DMS79 (cell line): ENCODE data around the gene TRIM62.
"Not testable (repeated sequence)": the region's sequence is repeated elsewhere in the genome, so short reads cannot be mapped to it uniquely, and the experiment has no call there.

Experiments
- DNase-seq: peaks from one replicate; lab custom pipeline; 2025; lab: John Stamatoyannopoulos, UW

TRIM62 gene

DNA sequence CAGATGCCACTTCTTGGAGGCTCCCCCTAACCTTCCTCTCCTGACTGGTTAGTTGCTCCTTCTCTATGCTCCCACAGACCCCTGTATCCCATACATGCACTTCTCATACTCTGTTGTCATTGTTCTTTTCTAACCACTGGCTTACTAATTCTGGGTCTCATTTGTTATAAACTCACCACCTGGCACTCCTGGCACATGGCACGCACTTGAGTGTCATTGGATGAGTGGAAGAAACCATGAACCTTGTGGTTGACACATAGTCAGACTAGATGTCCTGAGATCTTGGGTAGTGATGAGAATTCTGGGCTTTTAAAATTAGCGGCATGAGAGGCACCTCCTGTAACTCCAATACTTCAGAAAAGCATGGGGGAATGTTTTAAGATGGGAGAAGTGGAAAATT lies 49.3 kb downstream of the TRIM62 start:
- no peak for DNase-seq

DNA sequence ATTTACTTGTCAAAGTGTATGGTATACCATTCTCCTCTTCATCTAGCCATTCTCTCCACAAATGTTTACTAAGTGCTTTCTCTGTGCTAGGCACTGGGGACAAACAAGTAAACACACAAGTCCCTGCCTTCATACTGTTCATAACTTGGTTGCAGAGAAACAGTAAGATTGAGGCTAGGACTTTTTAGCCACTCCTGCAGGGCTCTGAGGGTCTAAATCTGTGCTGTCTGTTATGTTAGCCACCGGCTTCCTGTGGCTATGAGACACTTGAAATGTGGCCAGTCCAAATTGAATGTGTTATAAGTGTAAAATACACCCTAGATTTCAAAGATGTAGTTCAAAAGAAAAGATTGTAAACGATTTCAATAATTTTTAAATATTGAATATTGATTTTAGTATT lies 50.7 kb downstream of the TRIM62 start:
- DNase-seq: no peak

DNA sequence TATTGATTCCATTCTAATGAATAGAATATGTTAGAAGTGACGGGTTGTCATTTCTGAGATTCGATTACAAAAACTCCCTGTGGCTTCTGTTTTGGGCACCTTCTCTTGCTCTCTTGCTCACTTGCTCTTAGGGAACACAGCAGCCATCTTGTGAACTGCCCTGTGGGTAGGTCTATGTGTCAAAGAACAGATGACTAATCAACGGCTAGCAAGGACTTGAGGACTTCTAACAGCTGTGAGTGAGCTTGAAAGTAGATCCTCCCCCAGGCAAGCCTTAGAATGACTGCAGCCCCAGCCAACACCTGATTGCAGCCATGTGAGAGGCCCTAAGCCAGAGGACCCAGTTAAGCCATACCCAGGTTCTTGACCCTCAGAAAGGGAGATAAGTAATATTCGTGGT lies 51.5 kb downstream of the TRIM62 start:
- DNase-seq: no peak

DNA sequence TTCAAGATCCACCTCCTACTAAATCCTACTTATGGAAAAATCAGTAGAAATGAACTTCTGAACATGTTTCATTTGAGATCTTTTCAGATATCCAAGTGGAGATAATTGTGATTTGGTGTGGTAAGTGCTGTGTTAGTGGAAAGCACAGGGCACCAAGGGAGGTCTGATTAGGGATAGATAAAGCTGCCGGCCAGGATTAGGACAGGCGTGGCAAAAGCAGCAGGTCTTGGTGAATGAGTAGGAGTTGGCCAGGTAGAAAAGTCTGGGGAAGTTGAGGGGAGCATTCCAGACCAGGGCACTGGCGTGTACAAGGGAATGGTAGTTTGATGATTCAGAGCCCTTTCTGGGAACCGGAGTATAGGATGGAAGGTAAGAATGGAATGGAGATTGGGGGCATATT lies 53.1 kb downstream of the TRIM62 start:
- DNase-seq: no peak

DNA sequence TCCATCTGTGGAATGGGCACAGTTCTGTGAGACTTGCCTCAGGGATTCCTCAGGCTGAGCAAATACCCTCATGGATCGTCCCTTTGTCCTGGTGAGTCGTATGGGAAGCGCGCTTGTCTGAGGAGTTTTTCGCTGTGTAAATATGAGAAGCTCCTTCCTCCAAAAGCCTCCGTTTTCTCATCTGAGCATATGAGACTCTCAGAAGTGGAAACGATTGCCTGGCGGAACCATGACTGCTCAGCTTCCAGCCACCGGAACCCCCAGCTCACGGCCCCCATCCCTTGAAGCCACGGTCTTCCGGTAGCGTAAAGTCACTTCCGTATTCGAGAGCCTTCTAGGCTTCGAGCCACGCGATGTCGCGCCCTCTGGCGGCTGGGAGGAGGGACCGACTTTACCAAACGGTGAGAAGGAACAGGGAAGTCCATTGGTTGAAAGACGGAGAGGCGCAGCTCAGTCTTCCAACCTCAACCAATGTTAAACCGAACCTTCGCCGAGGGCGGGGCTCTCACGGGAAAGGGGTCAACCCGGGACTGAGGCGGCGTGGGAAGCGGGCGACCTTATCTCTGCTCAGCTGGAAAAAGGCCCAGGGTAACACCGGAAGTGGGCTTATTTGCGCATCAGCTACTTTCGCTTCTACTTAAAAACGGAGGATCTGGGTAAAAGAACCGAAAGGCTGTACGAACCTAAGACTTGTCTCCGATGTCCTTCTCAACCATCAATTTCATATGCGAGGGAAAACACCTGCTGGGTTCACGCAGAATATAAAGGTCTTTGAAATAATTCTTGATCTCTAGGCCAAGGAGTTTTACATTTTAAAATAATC lies 54.6 kb downstream of the TRIM62 start:
- peak; percentile 100 for DNase-seq

DNA sequence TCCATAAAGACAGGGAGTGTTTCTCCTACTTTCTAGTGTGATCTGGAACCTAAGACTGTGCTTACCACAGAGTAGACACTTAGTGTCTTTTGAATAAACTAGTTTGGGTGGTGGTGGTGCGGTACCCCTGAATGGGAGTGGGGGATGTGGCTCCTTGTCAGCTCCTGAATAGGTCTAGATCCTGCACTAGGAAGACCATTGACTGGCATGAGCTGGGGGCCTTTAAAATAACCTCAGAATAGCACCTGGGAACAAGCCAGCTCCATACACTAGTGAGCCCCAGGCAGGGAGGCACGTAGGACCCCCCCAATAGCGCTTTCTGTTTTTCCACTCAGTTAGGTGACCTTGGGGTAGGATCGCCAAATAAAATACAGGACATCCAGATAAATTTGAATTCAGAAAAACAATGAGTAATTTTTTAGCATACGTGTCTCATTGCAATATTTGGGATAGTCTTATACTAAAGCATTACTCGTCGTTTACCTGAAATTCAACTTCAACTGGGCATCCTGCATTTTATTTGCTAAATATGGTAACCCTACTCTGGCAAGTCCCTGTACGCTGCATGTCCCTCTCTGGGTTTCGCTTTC lies 55.3 kb downstream of the TRIM62 start:
- DNase-seq: no peak

DNA sequence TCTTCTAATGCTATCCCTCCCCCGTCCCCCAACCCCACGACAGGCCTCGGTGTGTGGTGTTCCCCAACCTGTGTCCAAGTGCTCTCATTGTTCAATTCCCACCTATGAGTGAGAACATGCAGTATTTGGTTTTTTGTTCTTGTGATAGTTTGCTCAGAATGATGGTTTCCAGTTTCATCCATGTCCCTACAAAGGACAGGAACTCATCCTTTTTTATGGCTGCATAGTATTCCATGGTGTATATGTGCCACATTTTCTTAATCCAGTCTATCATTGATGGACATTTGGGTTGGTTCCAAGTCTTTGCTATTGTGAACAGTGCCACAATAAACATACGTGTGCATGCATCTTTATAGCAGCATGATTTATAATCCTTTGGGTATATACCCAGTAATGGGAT lies 57.2 kb downstream of the TRIM62 start:
- DNase-seq: not testable (repeated sequence)

DNA sequence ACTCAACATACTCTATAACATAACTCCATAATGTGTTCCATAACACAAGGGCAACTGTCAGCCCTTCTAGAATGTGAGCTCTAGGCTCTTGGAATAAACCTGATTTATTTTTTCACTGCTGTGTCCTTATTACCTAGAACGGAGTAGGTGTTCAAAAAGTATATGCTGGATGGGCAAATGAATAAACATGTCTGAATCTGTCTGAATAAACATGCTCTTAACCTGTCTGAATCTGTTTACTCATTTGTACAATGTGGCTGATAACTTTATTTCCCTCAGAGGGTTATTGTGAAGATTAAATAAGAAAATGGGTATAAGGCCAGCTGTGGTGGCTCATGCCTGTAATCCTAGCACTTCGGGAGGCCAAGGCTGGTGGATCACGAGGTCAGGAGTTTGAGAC lies 58.6 kb downstream of the TRIM62 start:
- DNase-seq: no peak

DNA sequence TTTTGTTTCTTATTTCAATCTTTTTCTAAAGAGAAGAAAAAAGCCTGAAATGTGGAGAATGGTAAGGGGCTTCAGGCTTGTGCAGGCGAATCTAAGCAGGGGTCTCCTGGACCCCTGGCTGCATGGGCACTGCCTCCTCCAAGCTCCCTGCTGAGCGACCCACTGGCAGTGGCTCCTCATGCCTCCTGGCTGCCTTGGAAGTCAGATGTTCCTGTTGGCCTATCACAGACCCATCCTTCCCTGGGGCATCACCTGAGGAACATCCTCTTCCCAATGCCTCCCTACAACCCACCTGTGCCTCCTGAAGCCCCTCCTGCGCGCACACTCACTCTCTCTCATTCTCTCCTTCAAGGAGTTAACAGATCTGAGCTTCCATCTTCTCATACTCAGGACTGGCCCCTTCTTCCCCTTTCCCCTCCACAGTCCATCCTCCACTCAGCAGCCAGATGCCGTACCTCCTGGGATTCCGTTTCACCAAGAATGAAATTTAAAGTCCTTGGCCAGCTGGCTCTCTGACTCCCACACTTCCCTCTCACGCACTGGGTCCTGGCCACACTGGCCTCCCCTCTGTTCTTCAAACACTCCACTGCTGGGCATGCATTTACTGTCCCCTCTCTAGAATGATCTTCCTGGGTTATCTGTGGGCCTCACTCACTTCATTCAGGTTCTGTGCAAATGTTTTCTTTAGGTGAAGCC lies 59.2 kb downstream of the TRIM62 start:
- no peak for DNase-seq

DNA sequence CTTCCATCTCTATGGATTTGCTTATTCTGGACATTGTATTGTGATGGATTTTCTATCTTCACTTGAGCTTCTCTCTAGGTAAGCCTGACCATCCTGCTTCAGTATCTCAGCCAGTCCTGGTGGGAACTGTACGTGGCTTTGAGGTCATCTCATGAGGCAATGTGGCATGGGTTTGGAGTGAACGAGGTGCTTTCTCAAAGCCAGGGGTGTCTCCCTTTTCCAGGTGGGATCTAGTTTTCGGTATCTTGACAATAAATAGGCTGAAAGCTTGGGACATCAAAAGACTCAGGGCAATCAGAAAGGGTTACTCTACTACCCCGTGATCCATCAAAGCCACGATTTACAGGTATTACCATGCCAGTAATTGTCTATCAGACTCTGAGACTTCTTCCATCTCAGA lies 60.1 kb downstream of the TRIM62 start:
- no peak for DNase-seq

DNA sequence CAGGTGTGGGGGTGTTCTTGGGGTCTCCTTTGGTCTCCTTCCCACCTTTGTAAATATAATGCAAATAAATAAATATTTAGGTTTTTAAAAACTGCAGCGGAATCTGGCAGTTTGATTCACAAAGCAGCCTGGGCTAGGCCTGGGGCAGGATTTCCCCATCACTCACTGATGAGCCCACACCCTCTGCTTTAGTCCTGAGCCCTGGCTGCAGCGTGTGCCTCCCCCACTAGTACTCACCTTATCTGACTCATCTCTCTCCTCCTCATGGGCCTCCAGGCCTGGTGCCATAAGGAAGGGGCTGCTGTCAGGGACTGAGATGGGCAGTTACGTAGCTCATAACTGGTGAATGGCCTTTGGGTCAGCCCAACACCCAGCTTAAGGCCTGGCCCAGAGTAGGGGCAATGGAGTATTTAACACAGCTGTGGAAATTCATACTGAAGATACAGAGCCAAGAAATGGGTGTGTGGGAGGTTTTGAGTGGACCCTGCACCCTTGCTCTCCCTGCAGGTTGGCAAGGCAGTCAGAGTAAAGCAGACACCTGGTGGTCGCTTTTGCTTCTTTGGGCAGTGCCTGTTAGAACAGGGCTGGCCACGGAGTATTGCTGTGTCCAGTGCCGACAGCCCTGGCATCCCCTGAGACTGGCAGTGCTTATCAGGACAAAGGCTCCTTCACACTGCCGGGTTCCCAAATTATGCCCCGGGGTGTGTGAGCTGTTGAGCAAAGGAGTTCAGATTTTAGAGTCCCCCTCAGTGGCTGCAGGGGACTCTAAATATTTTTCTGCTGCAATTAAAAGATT lies 61.2 kb downstream of the TRIM62 start:
- no peak for DNase-seq

DNA sequence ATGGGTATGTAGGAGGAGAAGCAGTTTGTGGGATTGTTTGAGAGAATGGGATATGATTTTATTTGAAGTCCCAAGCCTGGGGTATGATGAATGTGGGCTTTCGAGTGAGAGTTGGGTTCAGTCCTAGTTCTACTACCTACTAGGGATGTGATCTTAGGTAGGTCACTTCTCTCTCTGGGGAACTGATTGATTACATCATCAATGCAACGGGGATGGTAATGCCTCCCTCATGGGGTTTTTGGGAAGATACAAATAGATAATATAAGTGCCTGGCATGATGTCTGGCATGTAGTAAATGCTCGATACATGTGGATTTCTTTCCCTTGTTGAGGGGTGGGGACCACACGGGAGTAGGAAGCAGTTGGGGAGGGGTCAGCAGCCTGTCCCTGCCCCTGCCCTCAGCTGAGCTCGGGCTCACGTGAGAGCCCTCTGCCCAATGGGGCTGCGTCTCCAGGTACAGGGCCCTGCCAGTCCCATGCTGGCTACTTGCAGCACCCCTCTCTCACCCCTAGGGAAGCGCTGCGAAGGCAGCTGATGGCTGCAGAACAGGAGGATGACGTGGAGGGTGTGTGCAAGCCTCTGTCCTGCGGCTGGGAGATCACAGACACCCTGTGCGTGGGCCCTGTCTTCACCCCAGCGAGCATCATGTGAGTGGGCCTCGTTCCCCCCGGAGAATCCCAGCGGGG lies 62.2 kb downstream of the TRIM62 start:
- no peak for DNase-seq

DNA sequence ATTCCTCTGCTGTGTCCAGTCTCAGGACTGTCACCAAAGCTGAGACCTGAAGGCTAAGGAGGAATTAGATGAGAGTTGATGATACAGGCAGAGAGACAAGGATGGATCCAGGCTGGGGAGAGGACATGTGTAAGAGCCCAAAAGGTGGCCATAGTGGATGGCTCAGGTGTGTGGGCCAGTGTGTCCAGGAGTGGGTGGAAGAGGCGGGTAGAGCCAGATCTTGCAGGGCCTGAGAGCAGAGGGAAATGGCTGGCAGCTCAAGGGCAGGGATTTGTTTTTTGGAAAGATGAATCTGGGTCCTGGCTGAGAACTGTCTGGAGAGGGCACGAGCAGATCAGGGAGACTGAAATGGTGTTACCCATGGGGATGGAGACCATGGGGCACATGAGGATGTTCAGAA lies 62.8 kb downstream of the TRIM62 start:
- no peak for DNase-seq

DNA sequence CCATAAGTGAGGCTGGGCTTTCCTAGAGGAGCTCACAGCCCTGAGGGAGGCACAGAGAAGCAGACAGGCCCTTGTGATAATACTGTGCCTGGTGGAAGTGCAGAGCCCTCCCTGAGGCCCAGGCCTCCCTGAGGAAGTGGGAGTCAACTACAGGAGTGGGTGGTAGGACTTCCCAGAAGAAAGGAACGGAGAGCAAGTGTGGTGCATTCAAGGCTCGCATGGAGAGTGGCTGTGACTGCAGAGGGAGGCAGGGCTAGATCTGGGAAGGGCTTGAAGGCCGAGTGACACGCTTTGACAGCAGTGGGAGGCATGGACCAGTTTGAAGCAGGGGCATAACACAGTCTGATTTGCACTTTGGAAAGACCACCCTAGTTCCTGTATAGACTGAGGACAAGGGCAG lies 63.6 kb downstream of the TRIM62 start:
- no peak for DNase-seq

DNA sequence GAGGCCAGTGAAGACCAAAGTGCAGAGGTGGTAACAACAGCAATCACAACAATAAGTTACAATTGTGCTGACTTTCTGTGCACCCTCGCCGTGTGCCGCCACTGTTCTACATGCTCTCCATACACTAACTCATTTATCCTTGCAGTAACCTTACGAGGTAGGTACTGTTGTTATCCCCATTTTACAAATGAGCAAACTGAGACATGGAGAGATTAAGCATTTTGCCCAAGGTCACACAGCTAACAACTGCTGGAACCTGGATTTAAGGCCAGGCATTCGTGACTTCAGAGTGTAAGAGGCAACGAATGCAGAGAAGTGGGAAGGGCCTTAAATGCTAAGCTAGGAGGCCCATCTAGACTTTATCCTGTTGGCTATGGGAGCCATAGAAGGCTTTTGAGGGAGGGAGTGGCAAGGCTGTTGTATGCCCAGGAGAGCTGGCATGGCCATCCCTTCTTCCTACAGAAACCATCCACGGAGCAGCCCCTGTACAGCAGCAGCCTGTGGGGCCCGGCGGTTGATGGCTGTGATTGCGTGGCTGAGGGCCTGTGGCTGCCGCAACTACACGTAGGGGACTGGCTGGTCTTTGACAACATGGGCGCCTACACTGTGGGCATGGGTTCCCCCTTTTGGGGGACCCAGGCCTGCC lies 64.3 kb downstream of the TRIM62 start:
- DNase-seq: no peak

DNA sequence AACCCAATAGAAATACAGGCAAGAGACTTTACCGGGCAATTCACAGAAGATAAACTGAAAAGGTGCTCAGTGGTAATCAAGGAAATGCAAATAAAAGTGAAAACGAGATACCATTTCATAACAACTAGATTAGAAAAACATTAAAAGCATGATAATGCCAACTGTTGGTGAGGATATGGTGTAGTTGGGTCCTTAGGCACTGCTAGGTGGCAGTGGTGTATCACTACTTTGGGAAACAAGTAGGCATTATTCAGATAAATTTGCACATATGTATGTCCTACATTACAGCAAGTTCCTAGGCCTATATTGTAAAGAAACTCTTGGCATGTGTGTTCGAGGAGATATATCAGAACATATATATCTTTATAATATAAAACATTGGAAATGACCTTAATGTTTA lies 69.9 kb downstream of the TRIM62 start:
- DNase-seq: no peak

DNA sequence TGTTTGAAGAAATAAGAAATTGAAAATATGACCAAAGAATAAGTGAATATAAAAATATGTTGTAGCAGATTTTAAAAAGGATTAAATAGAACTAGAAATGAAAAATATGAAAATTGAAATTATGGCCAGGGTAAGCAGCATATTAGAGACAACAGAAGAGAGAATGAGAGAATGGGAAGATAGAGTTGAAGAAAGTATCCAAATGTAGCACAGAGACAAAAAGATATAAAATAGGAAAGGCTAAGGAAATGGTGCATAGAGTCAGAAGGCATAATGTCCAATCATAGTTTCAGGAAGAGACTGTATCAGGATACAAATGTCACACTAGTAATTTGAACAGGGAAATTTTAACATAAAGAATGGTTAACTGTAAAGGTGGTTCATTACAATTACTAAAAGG lies 71.4 kb downstream of the TRIM62 start:
- no peak for DNase-seq

DNA sequence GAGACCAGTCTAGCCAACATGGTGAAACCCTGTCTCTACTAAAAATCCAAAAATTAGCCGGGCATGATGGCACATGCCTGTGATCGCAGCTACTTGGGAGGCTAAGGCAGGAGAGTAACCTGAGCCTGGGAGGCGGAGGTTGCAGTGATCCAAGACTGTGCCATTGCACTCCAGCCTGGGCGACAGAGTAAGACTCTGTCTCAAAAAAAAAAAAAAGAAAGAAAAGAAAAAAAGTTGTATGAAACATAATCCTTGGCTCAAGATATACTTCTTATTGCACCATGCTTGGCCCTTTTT lies 81.8 kb downstream of the TRIM62 start:
- not testable (repeated sequence) for DNase-seq

DNA sequence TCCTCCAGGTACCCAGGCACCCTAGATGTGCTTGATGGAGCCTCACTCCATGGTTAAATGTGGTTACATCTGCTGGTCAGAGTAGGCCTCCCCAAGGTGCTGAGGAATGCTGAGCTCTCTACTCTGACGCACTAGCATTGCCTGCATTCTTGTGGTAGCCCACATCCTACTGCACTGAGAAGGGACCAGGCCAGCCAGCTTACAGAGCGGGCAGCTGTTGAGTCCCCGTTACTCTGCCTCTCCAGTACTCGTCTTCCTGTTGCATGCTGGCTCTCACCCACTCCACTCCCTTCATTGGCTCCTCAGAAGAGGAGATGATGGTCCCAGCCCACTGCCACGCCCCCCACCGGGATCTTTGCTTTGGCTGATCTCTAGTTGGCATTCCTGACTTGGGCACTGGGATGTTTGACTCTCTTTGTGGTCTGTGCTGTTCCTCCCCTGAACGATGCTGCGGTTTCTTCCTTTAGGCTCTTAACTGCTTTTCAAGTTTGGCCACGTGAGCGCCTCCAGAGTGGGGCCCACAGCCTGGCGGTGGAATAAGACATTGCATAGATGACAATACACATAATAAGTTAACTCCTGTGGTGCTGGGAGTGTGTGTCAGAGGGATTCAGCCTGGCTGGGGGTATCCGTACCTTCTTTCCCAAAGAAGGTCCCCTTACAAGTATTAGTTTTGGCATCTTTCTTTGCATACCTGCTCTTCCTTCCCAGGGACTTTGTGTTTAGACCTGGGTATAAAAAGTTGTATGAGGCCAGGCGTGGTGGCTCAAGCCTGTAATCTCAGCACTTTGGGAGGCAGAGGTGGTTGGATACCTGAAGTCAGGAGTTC lies 82.3 kb downstream of the TRIM62 start:
- peak; percentile 88 for DNase-seq

DNA sequence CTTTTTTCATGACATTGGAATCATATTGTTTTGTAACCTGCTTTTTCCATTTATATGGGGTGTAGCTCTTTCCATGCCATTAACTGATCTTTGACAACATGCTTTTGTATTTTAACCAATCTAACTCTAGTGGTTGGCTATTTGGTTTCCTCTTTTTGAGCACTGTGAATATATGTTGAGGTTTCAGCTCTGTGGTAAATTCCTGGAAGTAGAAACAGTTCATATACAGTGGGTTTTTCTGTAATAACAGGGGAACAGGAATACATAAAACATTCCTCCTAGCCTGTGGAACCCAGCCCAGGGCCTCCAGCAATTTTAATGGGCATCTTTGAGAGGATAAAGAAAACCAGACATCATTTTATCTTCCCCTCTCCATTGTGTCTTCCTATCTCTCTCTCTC lies 83.5 kb downstream of the TRIM62 start:
- no peak for DNase-seq

DNA sequence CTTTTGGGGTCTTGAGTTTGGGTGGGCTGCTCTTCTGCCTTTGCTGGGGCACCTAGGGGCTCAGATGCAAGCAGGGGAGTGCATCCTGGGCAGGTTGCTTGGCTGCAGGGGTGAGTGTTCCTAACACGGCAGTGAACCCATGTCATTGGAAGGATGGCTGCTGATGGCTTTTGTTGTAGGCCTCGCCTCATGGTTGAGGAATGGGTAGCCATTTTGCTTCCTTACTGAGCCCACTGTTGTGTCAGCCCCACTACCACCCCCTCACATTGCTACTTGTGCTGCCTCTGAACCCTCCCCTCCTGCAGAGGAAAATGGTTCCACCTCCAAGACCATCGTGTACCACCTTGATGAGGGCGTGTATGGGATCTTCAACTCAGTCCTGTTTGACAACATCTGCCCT lies 84.1 kb downstream of the TRIM62 start:
- no peak for DNase-seq
